ENCODE results near the gene TSPEAR.

Gene TSPEAR

DNA sequence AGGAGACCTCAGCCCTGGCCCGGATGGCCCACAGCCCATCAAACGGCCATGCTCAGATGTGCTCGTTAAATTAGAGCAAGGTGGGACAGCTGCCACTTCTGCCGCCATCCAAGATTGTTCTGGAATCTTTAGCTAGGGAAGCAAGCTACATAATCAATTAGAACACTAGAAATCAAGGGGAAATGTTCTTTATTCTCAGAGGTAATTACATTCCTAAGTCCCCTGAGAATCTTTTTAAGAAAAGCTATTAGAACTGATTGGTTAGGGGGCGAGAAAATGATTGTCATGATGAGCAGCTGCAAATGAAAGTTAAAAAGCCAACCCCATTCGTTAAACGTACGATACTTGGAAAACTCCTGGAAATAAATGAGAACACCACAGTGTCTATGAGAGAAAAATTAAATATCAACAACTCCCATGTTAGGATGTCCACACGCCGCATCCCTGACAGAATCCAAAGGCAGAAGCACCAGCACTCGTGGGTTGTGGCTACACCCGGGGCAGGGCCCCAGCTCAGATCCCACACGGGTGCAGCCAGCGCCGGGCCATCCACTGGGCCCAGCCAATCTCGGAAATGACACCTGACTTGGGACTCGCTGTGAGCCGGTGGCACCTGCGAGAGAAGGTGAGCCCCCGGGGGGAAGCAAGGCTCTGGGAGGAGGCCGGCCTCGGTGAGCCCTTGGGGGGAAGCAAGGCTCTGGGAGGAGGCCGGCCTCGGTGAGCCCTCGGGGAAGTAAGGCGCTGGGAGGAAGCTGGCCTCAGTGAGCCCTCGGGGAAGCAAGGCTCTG, 209.0 kb downstream of the TSPEAR start:
- no peak for ATAC-seq
- TF ChIP-seq ARNTL (CRISPR knock-in tag; IDR thresholded peaks at IDR 0.05; ENCODE audit: borderline replicate concordance, low read depth) (no peak), ZC3H10 (CRISPR knock-in tag; IDR thresholded peaks at IDR 0.05) (no peak), OSR1 (CRISPR knock-in tag; IDR thresholded peaks at IDR 0.05) (no peak), CREB5 (CRISPR knock-in tag; IDR thresholded peaks at IDR 0.05; ENCODE audit: low read depth) (no peak), ZFP30 (CRISPR knock-in tag; IDR thresholded peaks at IDR 0.05) (no peak), ISL1 (CRISPR knock-in tag; IDR thresholded peaks at IDR 0.05) (no peak), RARB (CRISPR knock-in tag; IDR thresholded peaks at IDR 0.05) (no peak), ZNF565 (CRISPR knock-in tag; conservative IDR thresholded peaks at IDR 0.05; ENCODE audit: low read depth) (no peak), PPARA (CRISPR knock-in tag; IDR thresholded peaks at IDR 0.05; ENCODE audit: borderline replicate concordance) (no peak), ESRRG (CRISPR knock-in tag; IDR thresholded peaks at IDR 0.05) (no peak), ZNF70 (CRISPR knock-in tag; IDR thresholded peaks at IDR 0.05) (no peak), TCF4 (CRISPR knock-in tag; IDR thresholded peaks at IDR 0.05; ENCODE audit: borderline replicate concordance) (no peak)

GRCh38 chr21:44500111-44500510, 211.3 kb downstream of the TSPEAR start:
- ATAC-seq: no peak
- TF ChIP-seq ZFP30 (CRISPR knock-in tag; IDR thresholded peaks at IDR 0.05) (no peak), CSDC2 (CRISPR knock-in tag; IDR thresholded peaks at IDR 0.05) (no peak), ZFP3 (CRISPR knock-in tag; IDR thresholded peaks at IDR 0.05) (no peak), ZNF8 (CRISPR knock-in tag; IDR thresholded peaks at IDR 0.05) (no peak), TCF4 (CRISPR knock-in tag; IDR thresholded peaks at IDR 0.05; ENCODE audit: borderline replicate concordance) (no peak)

DNA sequence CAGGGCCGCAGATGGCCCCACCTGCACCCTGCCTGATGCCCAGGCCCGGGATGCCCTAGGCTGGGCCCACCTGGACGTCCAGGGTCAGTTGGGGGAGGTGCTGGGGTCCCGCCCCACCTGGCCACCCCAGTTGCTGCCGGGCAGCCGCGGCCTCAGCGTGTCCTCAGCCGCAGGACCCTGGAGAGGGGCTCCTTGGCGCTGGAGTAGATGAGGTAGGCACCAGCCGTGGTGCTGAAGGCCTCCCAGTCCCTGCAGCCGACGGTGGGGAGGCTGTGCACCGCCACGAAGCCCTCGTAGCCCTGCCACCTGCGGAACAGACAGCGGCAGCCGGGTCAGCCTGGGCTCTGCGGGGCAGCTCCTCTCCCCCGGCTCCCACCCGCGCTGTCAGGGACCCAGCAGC, 211.7 kb downstream of the TSPEAR start:
- TF ChIP-seq ARNTL (CRISPR knock-in tag; IDR thresholded peaks at IDR 0.05; ENCODE audit: borderline replicate concordance, low read depth) (no peak), ESRRG (CRISPR knock-in tag; IDR thresholded peaks at IDR 0.05) (no peak), ZNF565 (CRISPR knock-in tag; conservative IDR thresholded peaks at IDR 0.05; ENCODE audit: low read depth) (no peak), SNAI2 (CRISPR knock-in tag; IDR thresholded peaks at IDR 0.05) (no peak), ZNF8 (CRISPR knock-in tag; IDR thresholded peaks at IDR 0.05) (no peak), BACH2 (CRISPR knock-in tag; IDR thresholded peaks at IDR 0.05; ENCODE audit: borderline replicate concordance) (no peak), ZNF70 (CRISPR knock-in tag; IDR thresholded peaks at IDR 0.05) (no peak)
- ATAC-seq: no peak

- TF ChIP-seq, protein P1, sequence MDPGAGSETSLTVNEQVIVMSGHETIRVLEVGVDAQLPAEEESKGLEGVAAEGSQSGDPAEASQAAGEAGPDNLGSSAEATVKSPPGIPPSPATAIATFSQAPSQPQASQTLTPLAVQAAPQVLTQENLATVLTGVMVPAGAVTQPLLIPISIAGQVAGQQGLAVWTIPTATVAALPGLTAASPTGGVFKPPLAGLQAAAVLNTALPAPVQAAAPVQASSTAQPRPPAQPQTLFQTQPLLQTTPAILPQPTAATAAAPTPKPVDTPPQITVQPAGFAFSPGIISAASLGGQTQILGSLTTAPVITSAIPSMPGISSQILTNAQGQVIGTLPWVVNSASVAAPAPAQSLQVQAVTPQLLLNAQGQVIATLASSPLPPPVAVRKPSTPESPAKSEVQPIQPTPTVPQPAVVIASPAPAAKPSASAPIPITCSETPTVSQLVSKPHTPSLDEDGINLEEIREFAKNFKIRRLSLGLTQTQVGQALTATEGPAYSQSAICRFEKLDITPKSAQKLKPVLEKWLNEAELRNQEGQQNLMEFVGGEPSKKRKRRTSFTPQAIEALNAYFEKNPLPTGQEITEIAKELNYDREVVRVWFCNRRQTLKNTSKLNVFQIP (CRISPR knock-in tag; IDR thresholded peaks at IDR 0.05; ENCODE audit: borderline replicate concordance, low read depth): no peak
- TF ChIP-seq CSDC2 (CRISPR knock-in tag; IDR thresholded peaks at IDR 0.05) (no peak), RARB (CRISPR knock-in tag; IDR thresholded peaks at IDR 0.05) (no peak), BACH2 (CRISPR knock-in tag; IDR thresholded peaks at IDR 0.05; ENCODE audit: borderline replicate concordance) (no peak), CSRNP3 (CRISPR knock-in tag; IDR thresholded peaks at IDR 0.05) (no peak), ZC3H10 (CRISPR knock-in tag; IDR thresholded peaks at IDR 0.05) (no peak), ZNF8 (CRISPR knock-in tag; IDR thresholded peaks at IDR 0.05) (no peak), TOX (CRISPR knock-in tag; IDR thresholded peaks at IDR 0.05; ENCODE audit: borderline replicate concordance) (no peak), ISL1 (CRISPR knock-in tag; IDR thresholded peaks at IDR 0.05) (no peak), GLIS3 (CRISPR knock-in tag; IDR thresholded peaks at IDR 0.05) (no peak), SNAI2 (CRISPR knock-in tag; IDR thresholded peaks at IDR 0.05) (no peak), ESRRG (CRISPR knock-in tag; IDR thresholded peaks at IDR 0.05) (no peak), PPARA (CRISPR knock-in tag; IDR thresholded peaks at IDR 0.05; ENCODE audit: borderline replicate concordance) (no peak), ZNF70 (CRISPR knock-in tag; IDR thresholded peaks at IDR 0.05) (no peak), OSR1 (CRISPR knock-in tag; IDR thresholded peaks at IDR 0.05) (no peak), TCF4 (CRISPR knock-in tag; IDR thresholded peaks at IDR 0.05; ENCODE audit: borderline replicate concordance) (no peak), ZFP30 (CRISPR knock-in tag; IDR thresholded peaks at IDR 0.05) (no peak), ARNTL (CRISPR knock-in tag; IDR thresholded peaks at IDR 0.05; ENCODE audit: borderline replicate concordance, low read depth) (no peak)
- TF ChIP-seq, protein P2, sequence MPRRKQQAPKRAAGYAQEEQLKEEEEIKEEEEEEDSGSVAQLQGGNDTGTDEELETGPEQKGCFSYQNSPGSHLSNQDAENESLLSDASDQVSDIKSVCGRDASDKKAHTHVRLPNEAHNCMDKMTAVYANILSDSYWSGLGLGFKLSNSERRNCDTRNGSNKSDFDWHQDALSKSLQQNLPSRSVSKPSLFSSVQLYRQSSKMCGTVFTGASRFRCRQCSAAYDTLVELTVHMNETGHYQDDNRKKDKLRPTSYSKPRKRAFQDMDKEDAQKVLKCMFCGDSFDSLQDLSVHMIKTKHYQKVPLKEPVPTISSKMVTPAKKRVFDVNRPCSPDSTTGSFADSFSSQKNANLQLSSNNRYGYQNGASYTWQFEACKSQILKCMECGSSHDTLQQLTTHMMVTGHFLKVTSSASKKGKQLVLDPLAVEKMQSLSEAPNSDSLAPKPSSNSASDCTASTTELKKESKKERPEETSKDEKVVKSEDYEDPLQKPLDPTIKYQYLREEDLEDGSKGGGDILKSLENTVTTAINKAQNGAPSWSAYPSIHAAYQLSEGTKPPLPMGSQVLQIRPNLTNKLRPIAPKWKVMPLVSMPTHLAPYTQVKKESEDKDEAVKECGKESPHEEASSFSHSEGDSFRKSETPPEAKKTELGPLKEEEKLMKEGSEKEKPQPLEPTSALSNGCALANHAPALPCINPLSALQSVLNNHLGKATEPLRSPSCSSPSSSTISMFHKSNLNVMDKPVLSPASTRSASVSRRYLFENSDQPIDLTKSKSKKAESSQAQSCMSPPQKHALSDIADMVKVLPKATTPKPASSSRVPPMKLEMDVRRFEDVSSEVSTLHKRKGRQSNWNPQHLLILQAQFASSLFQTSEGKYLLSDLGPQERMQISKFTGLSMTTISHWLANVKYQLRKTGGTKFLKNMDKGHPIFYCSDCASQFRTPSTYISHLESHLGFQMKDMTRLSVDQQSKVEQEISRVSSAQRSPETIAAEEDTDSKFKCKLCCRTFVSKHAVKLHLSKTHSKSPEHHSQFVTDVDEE (CRISPR knock-in tag; IDR thresholded peaks at IDR 0.05): no peak
- ATAC-seq: no peak
Observed at GRCh38 chr21:44499211-44499560, 212.2 kb downstream of the TSPEAR start.

Data from SK-N-SH treated with all-trans-retinoic acid at 6 μM for 48 hours (cell line).